Ovary (tissue), 3 donors: ENCODE data around the gene MECR.

ENCODE experiments used
- CTCF ChIP-seq, 3 donors: fragments of 450-650 bp in 2 of 3; fragments of 200-600 bp in 1 of 3; IDR thresholded peaks; one replicate each; pipeline versions ENCODE4 v1.5.1 to v1.8.0; 2016 to 2022; ENCODE audit warnings: antibody characterized with exemption in 3 of 3, mild to moderate bottlenecking in 1 of 3
- EP300 ChIP-seq: sonication (generic); formaldehyde crosslinking; IDR thresholded peaks from one replicate; pipeline ENCODE4 v1.6.1; 2017; ENCODE audit warnings: antibody characterized with exemption
- POLR2A ChIP-seq: fragments of 450-650 bp; IDR thresholded peaks from one replicate; pipeline ENCODE4 v1.6.1; 2017; ENCODE audit warnings: antibody characterized with exemption, mild to moderate bottlenecking, moderate library complexity
- donor health status: DM: no; HTN: no; CAD: no.

- TF ChIP-seq CTCF (IDR thresholded peaks at IDR 0.05), result no peak
- TF ChIP-seq POLR2A, result no peak
- TF ChIP-seq EP300, result no peak
These were observed 62.8 kb downstream of the MECR start for GRCh38 chr1:29167904-29168303.
